Central memory CD4-positive, alpha-beta T cell (primary cell): ENCODE measurements around the gene BEND2.
"Not testable (repeated sequence)": the region's sequence is repeated elsewhere in the genome, so short reads cannot be mapped to it uniquely, and the experiment has no call there.

ENCODE experiments used
- DNase-seq: peaks from one replicate; pipeline ENCODE4 v3.0.0; 2022
- total RNA-seq, 3 experiments: gene quantifications; one replicate each; lab custom pipeline; 2026; lab: John Stamatoyannopoulos, UW

BEND2 gene
- 0 reads per million in 3 experiments for total RNA-seq

DNA sequence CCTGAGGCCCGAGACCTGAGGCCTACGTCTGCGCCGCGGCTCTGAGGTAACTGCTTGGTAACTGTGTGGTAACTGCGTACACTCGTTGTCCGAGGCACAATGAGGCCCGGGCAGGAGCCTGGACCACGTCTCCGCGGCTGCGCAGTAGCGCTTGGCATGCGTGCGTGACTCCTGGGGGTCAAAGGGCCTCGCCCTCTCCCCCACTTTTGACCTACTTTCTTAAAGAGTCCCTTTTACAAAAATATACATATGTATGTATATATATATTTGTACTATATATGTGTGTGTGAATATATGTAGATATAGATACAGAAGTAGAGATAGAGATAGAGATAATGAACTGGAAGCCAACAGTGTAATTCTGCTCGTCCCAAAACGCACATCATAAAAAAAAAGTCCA is at the start of gene BEND2:
BEND2 (minus strand) TSS at position 101 of the 400 bp plus-strand sequence. CDS start 136 bp downstream, outside the sequence.
- DNase-seq = no peak

DNA sequence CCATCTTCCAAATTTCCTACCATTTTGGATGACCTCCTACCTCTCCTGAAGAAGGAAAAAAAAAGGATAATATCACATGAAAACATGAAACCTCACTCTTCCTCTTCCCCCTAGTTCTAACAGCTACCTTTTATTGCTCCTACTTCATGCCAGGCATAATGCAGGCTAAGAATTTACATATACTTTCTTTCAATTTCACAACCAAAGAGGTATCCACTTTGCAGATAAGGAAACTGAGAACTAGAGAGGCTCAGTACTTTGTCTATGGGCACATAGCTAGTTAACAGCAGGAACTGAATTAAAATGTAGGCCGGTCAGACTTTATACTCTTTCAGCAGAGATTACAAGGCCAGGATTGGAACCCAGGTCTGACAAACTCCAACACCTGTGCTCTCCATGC is 34.4 kb upstream of the BEND2 start:
- no peak for DNase-seq

GRCh38 chrX:18252644-18253359 is 32.1 kb upstream of the BEND2 start:
- no peak for DNase-seq

DNA sequence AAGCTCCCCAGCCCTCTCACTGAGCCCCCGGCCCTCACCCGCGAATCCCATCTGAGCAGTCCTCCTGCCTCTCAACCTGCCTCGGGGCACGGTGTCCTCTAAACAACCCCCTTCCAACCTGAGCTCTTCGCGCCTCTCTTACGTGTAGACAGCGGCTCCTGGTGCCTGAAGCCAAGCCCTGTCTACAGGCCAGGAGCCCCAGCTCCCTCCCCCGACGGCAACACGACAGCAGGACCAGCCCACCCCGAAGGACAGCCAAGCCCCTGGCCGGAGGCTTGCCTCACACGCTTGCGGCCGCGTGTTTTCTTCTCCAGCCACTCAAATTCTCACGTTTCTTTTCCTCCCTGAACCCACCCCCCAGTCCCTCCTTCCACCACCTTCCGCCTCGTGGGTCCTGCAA is 9.0 kb upstream of the BEND2 start:
- DNase-seq = not testable (repeated sequence)

GRCh38 chrX:18228069-18228468 is 7.4 kb upstream of the BEND2 start:
- DNase-seq = no peak

GRCh38 chrX:18227458-18227857 is 6.8 kb upstream of the BEND2 start:
- no peak for DNase-seq

GRCh38 chrX:18210470-18210869 is 10.2 kb downstream of the BEND2 start:
- no peak for DNase-seq

- no peak for DNase-seq
Measured at GRCh38 chrX:18206657-18207056, 14.0 kb downstream of the BEND2 start.

DNA sequence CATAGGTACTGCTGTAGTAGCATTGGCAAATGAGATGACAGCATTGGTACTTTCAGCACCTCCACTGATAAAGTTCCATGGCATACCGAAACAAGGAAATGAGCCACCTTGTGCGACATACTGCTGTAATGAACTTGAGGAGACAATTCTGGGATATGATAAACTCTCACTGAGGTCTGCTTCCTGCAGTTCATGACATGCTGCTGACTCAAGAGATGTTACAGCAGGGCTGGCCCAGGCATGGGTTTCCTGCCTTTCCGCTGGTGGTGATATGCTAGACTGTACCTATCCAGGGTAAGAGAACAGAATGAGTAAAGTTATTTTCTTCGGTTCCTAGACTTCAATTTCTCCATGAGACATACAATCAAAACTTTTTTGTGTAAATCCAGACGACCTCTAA is 17.1 kb downstream of the BEND2 start:
- no peak for DNase-seq

GRCh38 chrX:18194688-18195087 is 26.0 kb downstream of the BEND2 start:
- no peak for DNase-seq

- no peak for DNase-seq
Measured at GRCh38 chrX:18179446-18179845, 41.2 kb downstream of the BEND2 start.

DNA sequence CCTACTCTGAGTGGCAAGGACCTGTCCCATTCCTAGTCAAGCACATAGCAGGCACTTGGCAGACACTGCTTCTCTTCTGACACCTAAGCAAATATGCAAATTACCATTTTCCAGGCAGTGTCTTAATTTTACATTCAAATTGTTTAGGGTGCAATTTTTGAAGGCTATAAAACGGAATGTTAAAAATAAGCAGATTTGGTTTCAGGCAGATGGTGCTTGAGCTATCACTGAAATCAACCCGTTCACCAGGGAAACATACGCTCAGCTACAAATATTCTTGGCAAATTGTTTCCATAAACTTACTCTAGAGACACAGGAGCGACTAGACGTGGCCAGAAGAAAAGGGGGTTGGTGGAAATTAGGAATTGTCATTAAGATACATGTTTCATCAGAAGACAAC is 45.7 kb downstream of the BEND2 start:
- no peak for DNase-seq

- DNase-seq = no peak
Measured at GRCh38 chrX:18174209-18174608, 46.5 kb downstream of the BEND2 start.

DNA sequence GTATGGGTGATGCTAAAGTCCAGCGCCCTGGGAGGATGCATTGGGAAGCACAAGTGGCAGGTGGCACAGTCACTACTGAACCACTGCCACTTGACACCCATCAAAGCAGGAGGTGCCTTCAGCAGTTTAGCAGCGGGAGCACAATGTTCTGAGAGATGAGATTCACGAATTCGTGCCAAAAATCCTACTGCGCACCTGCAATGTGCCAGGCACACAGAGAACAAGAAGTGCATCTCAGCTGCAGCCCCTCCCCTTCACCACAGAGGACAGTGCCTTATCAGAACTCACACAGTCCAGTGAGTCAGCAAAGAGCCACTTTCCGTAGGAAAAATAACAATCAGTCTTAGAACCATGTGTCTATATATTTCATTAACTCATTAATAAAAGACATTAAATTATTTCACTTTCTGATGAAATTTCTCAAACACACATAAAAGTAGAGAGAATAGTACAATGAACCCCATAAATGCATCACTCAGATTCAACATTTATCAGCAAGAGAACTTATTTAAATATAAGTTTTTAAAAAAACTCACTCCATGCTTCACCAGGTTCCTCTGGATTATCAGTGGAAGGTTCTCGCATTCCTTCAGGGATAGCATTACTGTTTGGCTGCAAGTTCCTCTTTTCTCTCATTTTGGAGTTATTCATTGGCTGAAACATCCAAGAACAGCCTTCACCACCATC is 47.0 kb downstream of the BEND2 start:
- no peak for DNase-seq

DNA sequence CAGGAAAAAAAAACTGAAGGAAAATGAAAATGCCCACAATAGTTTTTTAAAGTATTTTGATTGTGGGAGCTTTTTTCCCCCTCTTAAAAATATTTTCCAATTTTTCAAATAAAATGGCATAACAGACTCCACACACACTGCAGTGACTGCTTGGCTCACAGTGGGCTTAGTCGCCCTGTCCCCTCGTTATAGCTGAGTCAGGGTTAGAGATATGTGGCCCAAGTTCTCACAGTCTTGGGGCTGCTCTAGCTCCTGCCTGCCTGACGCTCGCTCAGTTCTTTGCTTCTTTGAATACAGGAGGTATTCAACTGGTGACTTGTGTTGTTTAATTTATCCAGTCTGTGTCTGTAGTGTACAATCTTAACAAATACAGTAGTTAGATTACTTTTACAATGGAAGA is 47.7 kb downstream of the BEND2 start:
- no peak for DNase-seq

- DNase-seq = no peak
Measured at GRCh38 chrX:18170910-18171309, 49.8 kb downstream of the BEND2 start.

DNA sequence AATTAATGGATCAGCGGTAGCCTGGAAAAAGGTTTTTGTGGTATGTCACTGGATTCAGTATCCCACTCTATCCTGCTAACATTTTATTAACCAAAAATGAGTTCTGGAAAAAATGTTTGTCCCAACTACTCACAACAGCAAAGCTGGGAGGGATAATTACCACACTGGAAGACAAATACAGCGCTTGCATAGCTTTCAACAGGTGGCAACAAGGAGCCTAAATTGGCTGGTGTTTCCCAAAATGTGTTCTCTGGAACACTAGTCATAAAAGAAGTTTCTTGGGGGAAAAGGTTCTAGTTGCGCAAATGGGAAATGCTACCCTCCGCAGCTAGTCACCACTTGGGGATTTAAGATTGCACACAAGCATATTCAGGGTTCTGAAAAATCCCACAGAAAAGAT is 54.6 kb downstream of the BEND2 start:
- DNase-seq = no peak

- no peak for DNase-seq
Measured at GRCh38 chrX:18160369-18160768, 60.3 kb downstream of the BEND2 start.

- DNase-seq = no peak
Measured at GRCh38 chrX:18158963-18159362, 61.7 kb downstream of the BEND2 start.

DNA sequence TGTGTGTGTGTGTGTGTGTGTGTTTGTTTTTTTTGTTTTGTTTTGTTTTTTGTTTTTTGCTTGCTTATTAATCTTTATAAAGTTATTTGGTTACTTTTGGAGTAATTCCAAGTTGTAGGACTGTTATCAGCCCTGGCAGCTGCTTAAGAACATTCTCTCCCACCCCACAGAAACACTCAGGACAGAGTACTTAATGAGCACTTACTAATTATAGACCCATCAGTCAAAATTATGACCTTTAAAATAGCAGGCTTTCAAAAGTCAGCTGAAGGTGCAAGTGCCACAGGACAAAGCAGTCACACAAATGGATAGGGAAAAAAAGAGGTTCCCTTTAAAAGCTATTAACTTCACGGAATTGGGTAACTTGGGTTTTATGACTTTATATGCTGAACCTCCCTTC is 69.0 kb downstream of the BEND2 start:
- no peak for DNase-seq

DNA sequence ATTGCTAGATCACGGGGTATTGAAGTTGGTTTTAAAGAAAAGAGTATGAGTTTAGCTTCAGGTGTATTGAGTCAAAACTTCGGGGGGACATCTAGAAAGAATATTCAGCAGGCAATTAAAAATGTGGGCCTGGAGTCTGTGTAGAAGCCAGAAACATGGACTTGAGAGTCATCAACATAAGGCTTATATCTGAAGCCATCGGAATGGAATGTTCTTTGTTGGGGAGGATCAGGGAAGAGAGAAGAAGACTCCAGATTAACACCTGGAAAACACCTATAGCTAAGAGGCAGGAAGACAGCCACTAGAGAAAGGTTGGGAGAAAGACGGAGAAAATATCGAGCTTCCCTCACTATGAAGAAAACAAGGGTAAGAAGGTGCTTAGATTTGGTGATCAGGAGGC is 69.5 kb downstream of the BEND2 start:
- DNase-seq = no peak

- DNase-seq = no peak
Measured at GRCh38 chrX:18149454-18149853, 71.2 kb downstream of the BEND2 start.

GRCh38 chrX:18146954-18147353 is 73.7 kb downstream of the BEND2 start:
- no peak for DNase-seq

DNA sequence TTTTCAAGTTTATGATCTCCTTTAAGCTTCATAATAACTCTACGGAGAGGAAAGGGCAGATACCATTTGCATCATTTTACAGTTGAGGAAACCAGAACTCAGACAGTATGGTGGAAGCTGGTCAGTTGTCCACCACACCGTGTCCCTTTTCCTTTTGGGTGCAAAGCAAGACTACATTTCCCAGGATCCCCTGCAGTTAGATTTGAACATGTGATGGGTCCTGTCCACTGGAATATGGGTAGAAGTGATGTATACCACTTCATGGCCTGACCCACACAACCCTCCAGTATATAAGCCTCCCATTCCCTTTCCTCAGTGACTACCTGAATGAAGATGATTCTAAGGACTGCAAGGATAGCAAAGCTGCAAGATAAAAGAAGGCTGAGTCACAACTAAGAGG is 74.7 kb downstream of the BEND2 start:
- no peak for DNase-seq

GRCh38 chrX:18136816-18137215 is 83.9 kb downstream of the BEND2 start:
- no peak for DNase-seq
